SK-N-SH treated with all-trans-retinoic acid at 6 μM for 48 hours (cell line): ENCODE results near the gene RAB5IF.

Source experiments
- ESRRG ChIP-seq: fragments of 250-450 bp; sonication (Bioruptor Pico); IDR thresholded peaks from 2 replicates; pipeline ENCODE4 v1.6.1; 2021; ENCODE audit warnings: mild to moderate bottlenecking
- PATZ1 ChIP-seq: fragments of 250-450 bp; sonication (Bioruptor Pico); IDR thresholded peaks from 2 replicates; pipeline ENCODE4 v1.8.0; 2020; ENCODE audit warnings: mild to moderate bottlenecking, moderate library complexity, borderline replicate concordance
- PPARA ChIP-seq: fragments of 250-450 bp; sonication (Bioruptor Pico); IDR thresholded peaks from 2 replicates; pipeline ENCODE4 v1.5.0; 2020; ENCODE audit warnings: mild to moderate bottlenecking, borderline replicate concordance
- RARB ChIP-seq: fragments of 250-450 bp; sonication (Bioruptor Pico); IDR thresholded peaks from 2 replicates; pipeline ENCODE4 v1.8.0; 2021; ENCODE audit warnings: mild to moderate bottlenecking, moderate library complexity
- ZFP3 ChIP-seq: fragments of 250-450 bp; sonication (Bioruptor Pico); IDR thresholded peaks from 2 replicates; pipeline ENCODE4 v1.5.0; 2020; ENCODE audit warnings: mild to moderate bottlenecking, moderate library complexity
- ZFP30 ChIP-seq: fragments of 450-650 bp; formaldehyde crosslinking; IDR thresholded peaks from 2 replicates; pipeline ENCODE4 v1.5.0; 2022; ENCODE audit warnings: mild to moderate bottlenecking, moderate library complexity
- ZNF70 ChIP-seq: fragments of 450-650 bp; formaldehyde crosslinking; IDR thresholded peaks from 2 replicates; pipeline ENCODE4 v1.5.0; 2020; ENCODE audit warnings: mild to moderate bottlenecking, moderate library complexity
- TF ChIP-seq, protein P1 (sequence below): fragments of 250-450 bp; sonication (Bioruptor Pico); IDR thresholded peaks from 2 replicates; pipeline ENCODE4 v1.5.1; 2021; ENCODE audit warnings: mild to moderate bottlenecking, moderate library complexity

- TF ChIP-seq ESRRG (CRISPR knock-in tag) (no peak), ZFP30 (CRISPR knock-in tag) (no peak), RARB (CRISPR knock-in tag) (no peak), PPARA (CRISPR knock-in tag) (no peak), PATZ1 (CRISPR knock-in tag) (no peak), ZNF70 (CRISPR knock-in tag) (no peak), ZFP3 (CRISPR knock-in tag) (no peak)
- TF ChIP-seq, protein P1, sequence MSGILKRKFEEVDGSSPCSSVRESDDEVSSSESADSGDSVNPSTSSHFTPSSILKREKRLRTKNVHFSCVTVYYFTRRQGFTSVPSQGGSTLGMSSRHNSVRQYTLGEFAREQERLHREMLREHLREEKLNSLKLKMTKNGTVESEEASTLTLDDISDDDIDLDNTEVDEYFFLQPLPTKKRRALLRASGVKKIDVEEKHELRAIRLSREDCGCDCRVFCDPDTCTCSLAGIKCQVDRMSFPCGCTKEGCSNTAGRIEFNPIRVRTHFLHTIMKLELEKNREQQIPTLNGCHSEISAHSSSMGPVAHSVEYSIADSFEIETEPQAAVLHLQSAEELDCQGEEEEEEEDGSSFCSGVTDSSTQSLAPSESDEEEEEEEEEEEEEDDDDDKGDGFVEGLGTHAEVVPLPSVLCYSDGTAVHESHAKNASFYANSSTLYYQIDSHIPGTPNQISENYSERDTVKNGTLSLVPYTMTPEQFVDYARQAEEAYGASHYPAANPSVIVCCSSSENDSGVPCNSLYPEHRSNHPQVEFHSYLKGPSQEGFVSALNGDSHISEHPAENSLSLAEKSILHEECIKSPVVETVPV, result no peak
These were observed 15.3 kb downstream of the RAB5IF start for GRCh38 chr20:36620917-36621316.
